ENCODE measurements around the gene TMEM17. TPM values are rescaled to one million over a fixed set of nuclear protein-coding genes. Genes with fewer than 3 reads are reported as not detected.

The TMEM17 gene
- total and polyA plus RNA-seq, 2 donors (not counting 3 experiments of a cell fraction or from before 2014, with no cell fraction given) = 0.91 to 2.0 TPM

DNA sequence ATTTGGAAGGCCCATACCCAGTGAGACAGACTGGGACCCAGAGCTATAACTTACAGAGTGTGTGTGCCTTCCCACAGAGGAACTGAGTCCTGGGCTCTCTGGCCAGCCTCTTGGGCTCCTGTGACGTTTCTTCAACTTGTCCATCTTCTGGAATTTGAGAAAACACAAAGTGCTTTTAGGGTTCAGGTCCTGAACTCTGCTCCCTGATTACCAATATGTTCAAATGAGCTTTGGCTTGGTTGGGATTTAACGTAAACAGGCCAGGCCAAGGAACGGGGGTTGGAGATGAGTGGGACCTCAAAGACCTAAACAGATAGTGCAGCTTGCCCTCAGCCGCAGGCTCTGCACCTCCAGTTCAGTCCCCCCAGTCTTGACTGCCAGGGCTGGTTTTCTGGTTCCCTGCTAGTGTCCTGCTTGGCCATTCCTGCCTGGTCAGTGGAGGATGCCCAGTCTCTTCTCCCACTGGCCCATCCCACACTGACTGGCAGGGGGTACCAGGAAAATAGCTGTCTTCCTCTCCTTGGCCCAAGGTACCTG is 44.9 kb downstream of the TMEM17 start:
- H3K79me2 ChIP-seq (ENCODE audit: control insufficient read depth, insufficient read depth, low read length) = no peaks in the 10 kb centered on the region
- H3K27me3 ChIP-seq (ENCODE audit: control insufficient read depth in 2 of 2, insufficient read depth in 2 of 2, low read length in 2 of 2) = no peaks in the 10 kb centered on the region
- no peaks in the 10 kb centered on the region for H3K9me3 ChIP-seq (replicated peaks; ENCODE audit: control insufficient read depth, insufficient read depth, low read length)
- no peak overlapping the region for H2AFZ ChIP-seq (ENCODE audit: low read depth, low read length)
- peaks cover 5% of the 10 kb centered on the region for H3K4me1 ChIP-seq (ENCODE audit: control insufficient read depth, extremely low read depth, insufficient read depth, low read length)
- FAIRE-seq (no peak), DNase-seq (ENCODE audit: low read depth, low spot score) (no peak)
- dilution Hi-C loops (cut with MboI; ENCODE audit: extremely low pct_ligation_motif_present, low sequenced_read_pairs) (no loop called here), intact Hi-C loops (cut with micrococcal nuclease) (no loop called here)
- no peak overlapping the region for H3K4me3 ChIP-seq (replicated peaks in 1 of 3; ENCODE audit: insufficient read depth in 1 of 3, low read depth in 1 of 3, low read length in 3 of 3)
- ChIA-PET POLR2A (no interaction called here), CTCF (interaction anchor here (1.1 to 9.0 kb wide), 3 partner anchors 10 to 311 kb away, joined by 3 to 306 read pairs (median 3); no protein-coding TSS in a partner anchor)
- H3K4me2 ChIP-seq (ENCODE audit: insufficient read depth, low read length) = no peak overlapping the region
- H4K20me1 ChIP-seq (replicated peaks; ENCODE audit: control insufficient read depth, extremely low read depth, insufficient read depth, low read length) = no peaks in the 10 kb centered on the region
- H3K27ac ChIP-seq (ENCODE audit: insufficient read depth, low read depth, low read length) = no peak overlapping the region
- H3K36me3 ChIP-seq (ENCODE audit: control insufficient read depth in 2 of 2, extremely low read depth in 1 of 2, insufficient read depth in 2 of 2, low read length in 2 of 2) = no peaks in the 10 kb centered on the region
- no TSS peak for BruUV-seq (replicated peaks)
- H3K9me1 ChIP-seq (replicated peaks; ENCODE audit: control insufficient read depth, extremely low read depth, insufficient read depth, low read length) = no peaks in the 10 kb centered on the region
- H3K9ac ChIP-seq (replicated peaks; ENCODE audit: extremely low read depth, insufficient read depth, low read length) = no peak overlapping the region
- TF ChIP-seq FOS (IDR thresholded peaks at IDR 0.05; ENCODE audit: borderline replicate concordance, insufficient read depth, low read length) (no peak), EZH2 (IDR thresholded peaks at IDR 0.05; ENCODE audit: borderline replicate concordance, low read depth, low read length, severe bottlenecking) (no peak), GATA2 (IDR thresholded peaks at IDR 0.05; ENCODE audit: insufficient read depth, insufficient read length, low read depth, low read length) (no peak)

DNA sequence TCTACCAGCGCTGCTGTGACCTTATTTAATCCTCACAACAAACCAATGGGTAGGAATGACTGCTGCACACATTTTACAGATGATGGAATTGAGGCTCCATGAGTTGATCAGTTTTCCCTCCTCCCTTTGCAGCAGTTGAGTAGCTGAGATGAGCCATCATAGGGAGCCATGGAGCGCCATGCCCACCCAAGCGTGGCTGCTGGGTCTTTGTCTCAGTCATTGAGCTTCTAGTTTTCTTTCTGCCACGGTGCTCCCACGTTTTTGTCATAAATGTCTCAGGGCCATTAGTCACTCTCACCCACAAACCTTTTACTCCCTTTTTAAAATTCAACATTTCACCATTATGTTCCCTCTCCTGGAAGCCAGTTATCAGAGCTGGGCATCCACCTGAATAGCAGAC is 45.8 kb downstream of the TMEM17 start:
- no peaks in the 10 kb centered on the region for H4K20me1 ChIP-seq (replicated peaks; ENCODE audit: control insufficient read depth, extremely low read depth, insufficient read depth, low read length)
- BruUV-seq (replicated peaks) = no TSS peak
- no peaks in the 10 kb centered on the region for H3K9me1 ChIP-seq (replicated peaks; ENCODE audit: control insufficient read depth, extremely low read depth, insufficient read depth, low read length)
- FAIRE-seq = no peak
- H3K4me2 ChIP-seq (ENCODE audit: insufficient read depth, low read length) = no peak overlapping the region
- dilution Hi-C loops (cut with MboI; ENCODE audit: extremely low pct_ligation_motif_present, low sequenced_read_pairs) (no loop called here), intact Hi-C loops (cut with micrococcal nuclease) (no loop called here)
- H3K27ac ChIP-seq (ENCODE audit: insufficient read depth, low read depth, low read length) = no peak overlapping the region
- H3K79me2 ChIP-seq (ENCODE audit: control insufficient read depth, insufficient read depth, low read length) = no peaks in the 10 kb centered on the region
- H3K9ac ChIP-seq (replicated peaks; ENCODE audit: extremely low read depth, insufficient read depth, low read length) = no peak overlapping the region
- H3K27me3 ChIP-seq (ENCODE audit: control insufficient read depth in 2 of 2, insufficient read depth in 2 of 2, low read length in 2 of 2) = no peaks in the 10 kb centered on the region
- no peak overlapping the region for H2AFZ ChIP-seq (ENCODE audit: low read depth, low read length)
- H3K4me3 ChIP-seq (replicated peaks in 1 of 3; ENCODE audit: insufficient read depth in 1 of 3, low read depth in 1 of 3, low read length in 3 of 3) = no peak overlapping the region
- TF ChIP-seq MYC (IDR thresholded peaks at IDR 0.05; ENCODE audit: low read depth, low read length) = no peak
- TF ChIP-seq, protein P1, sequence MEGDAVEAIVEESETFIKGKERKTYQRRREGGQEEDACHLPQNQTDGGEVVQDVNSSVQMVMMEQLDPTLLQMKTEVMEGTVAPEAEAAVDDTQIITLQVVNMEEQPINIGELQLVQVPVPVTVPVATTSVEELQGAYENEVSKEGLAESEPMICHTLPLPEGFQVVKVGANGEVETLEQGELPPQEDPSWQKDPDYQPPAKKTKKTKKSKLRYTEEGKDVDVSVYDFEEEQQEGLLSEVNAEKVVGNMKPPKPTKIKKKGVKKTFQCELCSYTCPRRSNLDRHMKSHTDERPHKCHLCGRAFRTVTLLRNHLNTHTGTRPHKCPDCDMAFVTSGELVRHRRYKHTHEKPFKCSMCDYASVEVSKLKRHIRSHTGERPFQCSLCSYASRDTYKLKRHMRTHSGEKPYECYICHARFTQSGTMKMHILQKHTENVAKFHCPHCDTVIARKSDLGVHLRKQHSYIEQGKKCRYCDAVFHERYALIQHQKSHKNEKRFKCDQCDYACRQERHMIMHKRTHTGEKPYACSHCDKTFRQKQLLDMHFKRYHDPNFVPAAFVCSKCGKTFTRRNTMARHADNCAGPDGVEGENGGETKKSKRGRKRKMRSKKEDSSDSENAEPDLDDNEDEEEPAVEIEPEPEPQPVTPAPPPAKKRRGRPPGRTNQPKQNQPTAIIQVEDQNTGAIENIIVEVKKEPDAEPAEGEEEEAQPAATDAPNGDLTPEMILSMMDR (IDR thresholded peaks at IDR 0.05; ENCODE audit: extremely low read depth in 1 of 2, insufficient read depth in 1 of 2, low read depth in 1 of 2, low read length in 2 of 2) = no peak
- TF ChIP-seq FOS (IDR thresholded peaks at IDR 0.05; ENCODE audit: borderline replicate concordance, insufficient read depth, low read length) = no peak
- no peak for TF ChIP-seq POLR2A (IDR thresholded peaks at IDR 0.05; ENCODE audit: low read depth, low read length)
- DNase-seq (ENCODE audit: low read depth, low spot score) = no peak
- peaks cover 5% of the 10 kb centered on the region for H3K4me1 ChIP-seq (ENCODE audit: control insufficient read depth, extremely low read depth, insufficient read depth, low read length)
- ChIA-PET CTCF (interaction anchor here (1.2 to 9.0 kb wide), 2 partner anchors 10 to 312 kb away, joined by 3 to 306 read pairs; no protein-coding TSS in a partner anchor), POLR2A (no interaction called here)
- no peaks in the 10 kb centered on the region for H3K36me3 ChIP-seq (ENCODE audit: control insufficient read depth in 2 of 2, extremely low read depth in 1 of 2, insufficient read depth in 2 of 2, low read length in 2 of 2)
- H3K9me3 ChIP-seq (replicated peaks; ENCODE audit: control insufficient read depth, insufficient read depth, low read length) = no peaks in the 10 kb centered on the region
